SU-DHL-6 (cell line): ENCODE results near the gene WNT7B.

Experiments
- CTCF ChIP-seq: fragments of 200-600 bp; sonication (generic); IDR thresholded peaks from one replicate; pipeline ENCODE4 v1.5.1; 2017; ENCODE audit warnings: antibody characterized with exemption, mild to moderate bottlenecking, low read length, moderate library complexity; ENCODE audit not compliant: insufficient read depth, poor library complexity, severe bottlenecking
- EZH2phosphoT487 ChIP-seq: fragments of 200-600 bp; sonication (generic), shearing (Covaris generic); conservative IDR thresholded peaks from 2 replicates; pipeline ENCODE4 v1.6.1; 2018; ENCODE audit warnings: mild to moderate bottlenecking, antibody characterized with exemption, low read length, moderate library complexity, mixed read lengths

DNA sequence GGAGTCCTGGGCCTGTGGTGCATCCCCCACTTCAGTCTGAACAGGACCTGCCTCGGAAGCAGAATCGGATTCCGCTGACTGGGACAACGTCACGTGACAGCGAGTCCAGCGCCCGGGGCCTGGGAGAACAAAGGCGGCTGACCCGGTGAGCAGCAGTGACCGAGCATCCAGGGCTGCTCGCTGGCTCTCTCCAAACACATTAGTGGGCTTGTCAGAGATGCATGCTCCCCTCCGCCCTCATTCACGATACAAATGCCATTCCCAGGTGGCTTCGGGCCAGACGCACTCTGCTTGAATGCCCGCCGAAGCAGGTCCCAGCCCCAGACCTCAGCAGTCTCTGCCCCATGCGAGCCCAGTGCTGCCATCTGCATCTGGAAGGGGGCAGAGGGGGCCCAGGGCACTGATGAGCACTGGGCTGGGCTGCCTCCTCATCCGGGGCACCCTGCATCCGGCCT, 91.0 kb downstream of the WNT7B start:
- TF ChIP-seq CTCF (no peak), EZH2phosphoT487 (no peak)
